ENCODE data around the gene USE1.

DNA sequence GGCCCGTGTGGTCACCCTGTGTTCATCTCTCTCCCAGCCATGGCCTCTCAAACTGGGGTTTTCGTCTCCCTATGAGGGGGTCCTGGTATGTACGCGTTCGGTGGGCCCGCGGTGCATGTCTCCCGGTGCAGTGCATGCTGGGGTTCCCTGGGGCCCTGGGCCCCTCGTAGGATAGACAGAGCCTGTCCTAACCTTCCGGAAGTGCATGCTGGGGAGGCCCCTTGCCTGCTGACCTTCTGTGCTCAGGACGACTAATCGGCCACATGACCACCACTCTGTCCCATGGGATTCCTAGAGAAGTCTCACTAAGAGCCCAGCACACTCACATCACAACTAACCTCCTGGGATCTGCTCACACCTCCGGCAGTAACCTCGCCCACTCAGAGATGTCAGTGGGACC, 4.9 kb upstream of the USE1 start:
- TF ChIP-seq, protein P1, sequence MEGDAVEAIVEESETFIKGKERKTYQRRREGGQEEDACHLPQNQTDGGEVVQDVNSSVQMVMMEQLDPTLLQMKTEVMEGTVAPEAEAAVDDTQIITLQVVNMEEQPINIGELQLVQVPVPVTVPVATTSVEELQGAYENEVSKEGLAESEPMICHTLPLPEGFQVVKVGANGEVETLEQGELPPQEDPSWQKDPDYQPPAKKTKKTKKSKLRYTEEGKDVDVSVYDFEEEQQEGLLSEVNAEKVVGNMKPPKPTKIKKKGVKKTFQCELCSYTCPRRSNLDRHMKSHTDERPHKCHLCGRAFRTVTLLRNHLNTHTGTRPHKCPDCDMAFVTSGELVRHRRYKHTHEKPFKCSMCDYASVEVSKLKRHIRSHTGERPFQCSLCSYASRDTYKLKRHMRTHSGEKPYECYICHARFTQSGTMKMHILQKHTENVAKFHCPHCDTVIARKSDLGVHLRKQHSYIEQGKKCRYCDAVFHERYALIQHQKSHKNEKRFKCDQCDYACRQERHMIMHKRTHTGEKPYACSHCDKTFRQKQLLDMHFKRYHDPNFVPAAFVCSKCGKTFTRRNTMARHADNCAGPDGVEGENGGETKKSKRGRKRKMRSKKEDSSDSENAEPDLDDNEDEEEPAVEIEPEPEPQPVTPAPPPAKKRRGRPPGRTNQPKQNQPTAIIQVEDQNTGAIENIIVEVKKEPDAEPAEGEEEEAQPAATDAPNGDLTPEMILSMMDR (conservative IDR thresholded peaks at IDR 0.05; ENCODE audit: low read depth, low read length): no peak
- TF ChIP-seq EZH2 (IDR thresholded peaks at IDR 0.05; ENCODE audit: low read length, unreplicated experiment): no peak
- TF ChIP-seq EZH2phosphoT487 (IDR thresholded peaks at IDR 0.05; ENCODE audit: borderline replicate concordance, low read length): no peak

Measured in PC-3 (cell line).